Right ventricle myocardium superior (tissue), 1 donor: ENCODE results near the gene MRPL38. TPM values are rescaled to one million over a fixed set of nuclear protein-coding genes. Genes with fewer than 3 reads are reported as not detected.
A peak's percentile ranks its signal among the peaks of the same experiment; 100 is the strongest.

Experiments
- ATAC-seq: fragments of 200-7000 bp; cut with Tn5 transposase; one replicate; pipeline ENCODE4 v1.9.1; 2020; ENCODE audit warnings: mild to moderate bottlenecking; ENCODE audit not compliant: poor library complexity
- DNase-seq: peaks from one replicate; pipeline ENCODE4 v3.0.0-alpha.2; 2020
- intact Hi-C: fragments of 100-400 bp; cut with DNase I; formaldehyde crosslinking; loops from one replicate; pipeline ENCODE4 v1.11.2; 2022
- long read RNA-seq: library from polyadenylated mRNA; unstranded; transcript quantifications from one replicate; pipeline ENCODE4 v2.0.0, GENCODE V29; 2021
- total RNA-seq: library from RNA; stranded (reverse); fragmentation: NEBNext Ultra II Directional; extraction: Animal tissue kit (Norgen Biotek cat#: 25700); gene quantifications from one replicate; pipeline ENCODE4 v1.2.1, GENCODE V29; 2021
- donor health status: DM: no; HTN: yes; CAD: no; lungs with severe emphysema.

Gene MRPL38
- total RNA-seq, result 113 TPM
- long read RNA-seq, transcript MRPL38-201 (9 exons, 1,888 nt), result major isoform, 275 of 291 reads
- long read RNA-seq, partial matches to known transcripts, result 4 of 291 reads
- long read RNA-seq, other reads (novel, unspliced or antisense), result 10 of 291 reads

- ATAC-seq (peak; percentile 91), DNase-seq (peak; percentile 95)
- intact Hi-C loops, result loop anchor here (1.0 kb wide), 1 partner anchor 100 kb away; no protein-coding TSS in a partner anchor
Measured at GRCh38 chr17:75904749-75905521, at the start of gene MRPL38. Gene MRPL38, minus strand, starts transcription at chr17:75904884. Its CDS starts 9 bp downstream, at chr17:75904875.

DNA sequence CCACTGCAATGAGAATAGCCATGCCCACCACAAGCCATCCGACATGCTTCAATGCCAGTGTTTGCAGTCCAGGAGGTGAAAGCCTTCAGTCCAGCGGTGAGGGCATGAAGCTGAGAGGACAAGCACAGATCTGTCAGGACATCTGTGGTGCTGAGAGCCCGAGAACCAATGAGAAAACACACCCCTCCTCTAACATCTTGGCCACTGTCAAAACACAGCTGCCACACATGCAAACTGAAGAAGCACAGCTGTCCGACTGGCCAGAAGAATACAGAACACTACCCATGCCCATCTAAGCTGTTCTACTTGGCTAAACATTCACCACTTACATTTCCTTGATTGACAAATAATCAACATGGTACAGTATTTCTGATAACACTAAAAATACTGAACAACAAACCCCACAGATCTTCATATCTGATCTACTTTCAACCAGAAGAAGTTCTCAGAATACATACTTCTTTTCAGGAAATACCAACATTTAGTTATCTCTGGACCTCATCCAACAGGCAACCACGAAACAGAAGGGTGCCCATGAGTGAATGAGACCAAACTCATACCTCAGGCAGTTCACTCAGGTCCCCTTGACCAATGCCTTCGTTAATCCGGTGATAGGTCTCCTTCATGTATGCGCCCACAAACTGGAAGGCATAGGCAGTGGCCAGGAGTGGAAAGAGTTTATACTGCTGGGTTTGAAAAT, 46.3 kb upstream of the MRPL38 start:
- intact Hi-C loops, result no loop called here
- no peak for ATAC-seq
- no peak for DNase-seq

DNA sequence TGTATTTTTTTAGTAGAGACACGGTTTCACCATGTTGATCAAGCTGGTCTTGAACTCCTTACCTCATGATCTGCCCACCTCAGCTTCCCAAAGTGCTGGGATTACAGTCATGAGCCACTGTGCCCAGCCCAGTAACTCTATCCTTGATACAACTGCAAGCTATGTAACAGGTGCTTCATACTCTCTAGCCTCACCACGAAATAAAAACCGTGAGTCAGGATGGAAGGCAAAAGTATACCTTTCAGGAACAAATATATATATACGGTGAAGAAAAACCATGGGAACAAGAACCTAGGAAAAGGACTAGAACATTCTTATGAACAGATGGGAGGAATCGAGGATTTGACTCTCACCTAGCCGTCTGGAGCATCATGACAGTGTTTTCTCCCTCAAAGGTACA, 45.7 kb upstream of the MRPL38 start:
- DNase-seq (no peak), ATAC-seq (no peak)
- intact Hi-C loops, result no loop called here

DNA sequence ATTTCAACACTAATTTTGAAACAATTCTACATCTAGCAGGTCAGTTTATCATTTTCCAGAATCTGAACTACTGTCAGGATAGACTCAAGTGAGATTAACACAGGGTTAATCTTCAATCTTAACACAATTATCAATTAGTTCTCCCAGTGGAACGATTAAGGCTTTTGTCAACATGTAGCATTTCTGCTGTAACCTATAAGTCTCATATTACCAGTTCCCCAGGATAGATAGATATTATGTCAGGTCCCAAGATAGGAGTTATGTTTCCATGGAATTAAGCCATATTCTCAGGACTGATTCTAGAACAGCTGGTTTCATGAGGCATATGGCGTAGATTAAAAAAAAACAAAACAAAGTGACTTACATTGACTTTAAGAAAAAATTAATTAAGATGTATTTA, 40.5 kb upstream of the MRPL38 start:
- ATAC-seq, result no peak
- intact Hi-C loops, result no loop called here
- DNase-seq, result no peak

GRCh38 chr17:75943491-75943890, 38.8 kb upstream of the MRPL38 start:
- intact Hi-C loops, result no loop called here
- ATAC-seq (no peak), DNase-seq (no peak)

DNA sequence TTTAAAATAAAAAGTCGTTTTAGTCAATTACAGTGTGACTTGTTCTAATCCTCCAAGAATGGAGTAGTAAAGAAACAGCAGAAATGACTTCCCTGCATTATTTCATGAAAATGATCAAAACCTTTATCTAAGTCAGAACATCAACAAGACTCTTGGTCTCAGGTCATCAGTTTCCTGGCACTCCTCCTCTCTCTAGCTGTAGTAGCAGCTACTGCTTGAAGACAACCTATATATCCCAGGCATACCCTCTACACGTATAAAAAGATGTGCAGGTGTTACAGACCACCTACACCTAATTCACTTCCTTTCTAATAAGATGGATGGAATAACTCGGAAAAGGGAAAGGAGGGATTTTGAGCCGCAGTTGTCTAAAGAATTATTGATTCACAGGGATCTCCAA, 37.8 kb upstream of the MRPL38 start:
- DNase-seq (no peak), ATAC-seq (no peak)
- intact Hi-C loops, result no loop called here

GRCh38 chr17:75941442-75941819, 36.7 kb upstream of the MRPL38 start:
- DNase-seq (no peak), ATAC-seq (peak; percentile 14)
- intact Hi-C loops, result no loop called here

- intact Hi-C loops, result no loop called here
- ATAC-seq, result peak; percentile 99
- DNase-seq, result peak; percentile 96
Measured at GRCh38 chr17:75940727-75941441, 36.2 kb upstream of the MRPL38 start, which contains the start of gene FBF1. Gene FBF1, minus strand, starts transcription at chr17:75941042. Its CDS starts 2,893 bp downstream, at chr17:75938149.

GRCh38 chr17:75937652-75938051, 33.0 kb upstream of the MRPL38 start:
- ATAC-seq (no peak), DNase-seq (no peak)
- intact Hi-C loops, result no loop called here

DNA sequence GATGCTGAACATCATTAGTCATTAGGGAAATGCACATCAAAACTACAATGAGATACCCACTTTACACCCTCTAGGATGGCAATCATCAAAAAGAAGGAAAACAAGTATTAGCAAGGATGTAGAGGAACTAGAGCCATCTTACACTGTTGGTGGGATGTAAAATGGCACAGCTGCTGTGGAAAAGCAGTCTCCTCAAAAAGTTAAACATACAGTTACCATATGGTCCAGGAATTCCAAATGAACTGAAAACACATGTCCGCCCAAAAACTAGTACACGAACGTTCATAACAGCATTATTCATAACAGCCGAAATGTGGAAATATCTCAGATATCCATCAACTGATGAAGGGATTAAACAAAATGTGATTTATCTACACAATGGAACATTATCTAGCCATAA, 29.1 kb upstream of the MRPL38 start:
- intact Hi-C loops, result no loop called here
- DNase-seq (no peak), ATAC-seq (no peak)

- ATAC-seq, result no peak
Measured at GRCh38 chr17:75932852-75933251, 28.2 kb upstream of the MRPL38 start.

GRCh38 chr17:75931062-75931461, 26.4 kb upstream of the MRPL38 start:
- ATAC-seq (no peak), DNase-seq (no peak)
- intact Hi-C loops, result no loop called here

More at GRCh38 chr17:75932852-75933251, 28.2 kb upstream of the MRPL38 start:
- intact Hi-C loops, result no loop called here
- no peak for DNase-seq

DNA sequence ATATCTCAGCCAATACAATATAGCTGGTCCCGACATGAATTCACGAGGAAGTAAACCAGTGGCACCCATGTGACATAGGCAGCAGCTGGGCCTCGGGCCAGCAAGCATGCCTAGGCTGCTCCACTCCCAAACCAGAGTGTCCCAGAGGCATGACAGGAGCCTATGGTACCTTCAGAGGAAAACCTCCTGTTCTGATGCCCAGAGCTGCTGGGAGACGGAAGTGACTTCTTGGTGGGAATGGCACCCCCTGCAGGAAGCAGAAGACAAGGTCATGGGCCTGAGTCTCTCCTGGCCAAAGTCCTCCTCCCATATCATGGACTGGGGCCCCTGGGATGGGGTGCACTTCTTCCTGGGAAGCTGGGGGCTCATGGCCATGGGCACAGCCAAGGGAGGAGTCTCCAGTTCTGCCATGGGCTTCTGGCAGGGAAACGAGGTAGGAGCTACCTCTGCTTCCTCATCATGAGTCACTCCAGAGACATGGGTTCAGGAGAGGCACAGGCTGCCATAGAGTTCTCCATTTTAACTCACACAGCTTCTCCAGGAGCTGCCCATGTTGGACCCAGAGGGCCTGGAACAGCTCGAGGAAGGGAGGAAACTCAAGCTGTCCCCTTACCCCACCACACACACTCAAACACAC, 22.7 kb upstream of the MRPL38 start:
- ATAC-seq, result peak; percentile 48
- intact Hi-C loops, result no loop called here
- no peak for DNase-seq

- ATAC-seq, result no peak
- intact Hi-C loops, result no loop called here
- no peak for DNase-seq
Measured at GRCh38 chr17:75926456-75926855, 21.8 kb upstream of the MRPL38 start.

GRCh38 chr17:75925912-75926311, 21.2 kb upstream of the MRPL38 start:
- intact Hi-C loops, result no loop called here
- ATAC-seq (no peak), DNase-seq (no peak)

- intact Hi-C loops, result no loop called here
- DNase-seq (no peak), ATAC-seq (no peak)
Measured at GRCh38 chr17:75925103-75925502, 20.4 kb upstream of the MRPL38 start.

DNA sequence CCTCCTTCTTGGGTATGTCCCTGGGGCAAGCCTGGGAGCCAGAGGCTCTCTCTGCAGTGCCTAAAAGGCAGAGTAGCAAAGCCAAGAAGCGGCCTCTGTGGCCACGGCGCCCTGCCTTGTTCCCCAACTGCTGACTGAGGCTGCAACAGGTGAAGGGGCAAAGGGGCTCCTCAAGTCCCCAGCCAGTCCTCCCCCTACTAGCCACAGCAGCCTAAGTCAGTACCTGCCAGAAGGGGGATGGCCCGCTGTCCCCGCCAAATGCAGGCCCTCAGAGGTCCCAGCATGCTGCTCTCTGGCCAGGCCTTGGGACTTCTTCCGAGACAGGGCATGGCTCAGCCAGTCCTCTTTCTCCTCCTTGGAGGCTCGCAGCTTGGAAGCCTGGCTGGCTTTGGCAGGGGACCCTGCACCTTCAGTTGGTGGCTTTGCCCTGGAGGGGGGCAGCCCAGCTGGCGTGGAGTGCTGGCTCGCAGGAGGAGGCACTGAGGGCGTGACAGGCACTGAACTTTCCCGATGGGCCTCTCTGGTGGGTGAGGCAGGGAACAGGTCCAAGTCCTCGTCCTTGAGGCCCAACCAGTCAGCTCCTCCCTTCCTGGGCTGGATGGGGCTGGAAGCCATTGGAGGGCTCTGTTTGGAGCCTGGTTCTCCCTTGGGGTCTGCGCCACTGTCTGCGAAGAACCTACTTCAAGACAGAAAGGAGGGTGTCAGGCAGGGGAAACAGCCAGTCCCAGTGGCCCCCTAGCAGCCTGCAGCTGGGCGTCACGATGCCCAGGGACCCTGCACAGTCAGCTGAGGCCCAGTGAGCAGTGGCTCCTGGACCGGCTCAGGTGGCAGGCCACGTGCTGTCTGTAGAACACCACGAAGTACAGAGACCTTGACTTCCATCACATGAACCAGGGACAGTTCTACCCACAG, 18.5 kb upstream of the MRPL38 start:
- intact Hi-C loops, result no loop called here
- ATAC-seq (no peak), DNase-seq (no peak)
